Subcutaneous abdominal adipose tissue (tissue), 5 donors: ENCODE results near the gene MYO1A.

ENCODE experiments used
- H3K27ac ChIP-seq: one replicate; pipeline ENCODE4 v1.7.0; 2013; ENCODE audit warnings: low read depth, mild to moderate bottlenecking, inconsistent platforms, low read length, moderate library complexity
- H3K27me3 ChIP-seq, 5 donors: one replicate each; pipeline ENCODE4 v1.7.0; 2013; ENCODE audit warnings: low read length in 5 of 5, inconsistent platforms in 1 of 5; ENCODE audit not compliant: control insufficient read depth in 5 of 5, insufficient read depth in 4 of 5
- H3K36me3 ChIP-seq, 5 donors: one replicate each; pipeline ENCODE4 v1.7.0; 2013; ENCODE audit warnings: low read length in 5 of 5; ENCODE audit not compliant: control insufficient read depth in 5 of 5, insufficient read depth in 5 of 5
- H3K4me1 ChIP-seq, 5 donors: one replicate each; pipeline ENCODE4 v1.7.0; 2013; ENCODE audit warnings: low read length in 5 of 5, mild to moderate bottlenecking in 3 of 5, moderate library complexity in 1 of 5; ENCODE audit not compliant: control insufficient read depth in 5 of 5, insufficient read depth in 5 of 5
- H3K4me3 ChIP-seq, 5 donors: one replicate each; pipeline ENCODE4 v1.7.0; 2013; ENCODE audit warnings: low read length in 5 of 5, low read depth in 1 of 5
- H3K9ac ChIP-seq, 5 donors: one replicate each; pipeline ENCODE4 v1.7.0; 2013; ENCODE audit warnings: low read length in 5 of 5, mild to moderate bottlenecking in 4 of 5, moderate library complexity in 3 of 5
- H3K9me3 ChIP-seq, 5 donors: one replicate each; pipeline ENCODE4 v1.7.0; 2013; ENCODE audit warnings: low read length in 5 of 5; ENCODE audit not compliant: control insufficient read depth in 5 of 5
- donor health status: healthy.
- donor health status: healthy.
- donor health status: healthy.
- donor health status: healthy.
- donor health status: healthy.

Gene MYO1A

DNA sequence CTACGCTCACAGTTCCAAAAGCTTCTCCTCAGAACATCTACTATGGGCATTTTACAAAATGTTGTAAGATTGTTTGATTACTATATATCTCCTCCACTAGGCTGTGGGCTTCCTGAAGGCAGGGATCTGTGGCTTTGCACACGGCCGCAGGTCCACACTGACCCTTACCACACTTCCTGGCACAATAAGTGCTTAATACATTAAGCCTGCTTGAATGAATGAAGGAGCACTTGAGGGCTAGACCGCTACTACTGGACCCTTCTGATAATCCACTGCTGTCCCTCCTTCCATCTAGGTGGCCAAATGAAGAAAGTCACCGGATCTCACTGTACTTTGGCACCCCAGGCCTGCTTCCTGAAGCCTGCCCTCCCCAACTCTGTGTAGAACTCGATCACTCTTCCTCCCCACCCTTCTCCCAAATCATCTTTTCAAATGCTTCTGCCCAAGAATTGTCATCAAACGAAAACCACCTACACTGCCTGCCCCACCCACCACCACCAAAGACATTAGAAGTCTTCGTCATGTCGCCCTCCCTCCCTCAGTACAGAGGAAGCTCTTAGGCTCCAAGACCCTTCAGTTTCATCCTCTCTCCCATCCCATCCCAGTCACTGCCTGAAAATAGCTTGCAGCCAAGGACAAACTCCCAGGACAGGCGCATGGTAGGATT, 43.0 kb downstream of the MYO1A start:
- Histone ChIP-seq H3K27ac (no peak overlapping the region), H3K9me3 (no peaks in the 10 kb centered on the region), H3K4me3 (peak overlapping the region; percentile 42 to 58 (median 48)), H3K36me3 (peaks cover 2 to 29% (median 28%) of the 10 kb centered on the region in 5 donors), H3K9ac (peak overlapping the region in 3 of 5 donors; percentile 40 to 66 (median 59)), H3K4me1 (peaks cover 4 to 24% (median 22%) of the 10 kb centered on the region in 5 donors), H3K27me3 (no peaks in the 10 kb centered on the region)

DNA sequence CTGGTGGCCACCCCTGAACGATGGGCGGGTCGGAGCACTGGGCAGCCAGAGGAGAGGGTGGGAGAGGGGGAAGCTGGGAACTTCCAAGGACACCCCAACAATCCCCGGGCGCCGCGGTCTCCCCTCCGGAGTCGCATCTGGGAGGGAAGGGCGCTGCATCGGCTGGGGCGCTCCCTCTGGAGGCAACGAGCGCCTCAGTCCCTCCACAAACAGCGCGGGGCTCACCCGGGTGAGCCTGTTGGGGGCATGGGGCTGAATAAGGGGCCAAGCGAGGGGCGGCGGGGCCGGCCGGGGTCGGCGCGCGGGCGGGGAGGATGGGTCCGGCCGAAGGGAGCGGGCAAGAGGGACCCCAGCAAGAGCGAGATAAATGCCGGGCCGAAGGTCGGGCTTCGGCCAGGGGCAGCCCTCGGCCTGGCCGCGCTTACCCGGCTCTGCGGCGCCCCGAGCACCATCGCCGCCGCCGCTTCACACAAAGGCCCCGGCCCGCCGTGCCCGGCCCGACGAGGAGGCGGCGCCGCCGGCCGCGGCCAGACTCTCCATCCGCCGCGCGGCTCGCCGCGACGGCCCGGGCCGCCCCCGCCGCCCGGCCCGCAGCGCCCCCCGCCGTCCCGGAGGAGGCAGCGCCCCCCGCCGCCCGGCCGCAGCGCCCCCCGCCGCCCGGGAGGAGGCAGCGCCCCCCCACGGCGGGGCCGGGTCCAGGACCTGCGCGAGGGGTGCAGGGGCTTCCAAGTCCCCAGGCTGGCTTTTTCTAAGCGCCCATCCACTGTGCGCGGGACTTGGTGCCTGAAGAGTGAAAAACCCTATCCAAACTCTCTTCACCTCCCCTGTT, 43.7 kb downstream of the MYO1A start, which contains the start of gene ZBTB39:
TSS of gene ZBTB39 (minus strand) at position 567 of the 829 bp plus-strand sequence. CDS start 1,629 bp downstream, outside the sequence.
- Histone ChIP-seq H3K4me1 (peaks cover 4 to 31% (median 30%) of the 10 kb centered on the region in 5 donors), H3K9ac (peak within 1 kb of the TSS; percentile 91 to 96 (median 94)), H3K27me3 (no peaks in the 10 kb centered on the region), H3K36me3 (peaks cover 2 to 34% (median 29%) of the 10 kb centered on the region in 5 donors), H3K27ac (peak within 1 kb of the TSS; percentile 54), H3K9me3 (no peaks in the 10 kb centered on the region), H3K4me3 (peak within 1 kb of the TSS; percentile 70 to 82 (median 74))

DNA sequence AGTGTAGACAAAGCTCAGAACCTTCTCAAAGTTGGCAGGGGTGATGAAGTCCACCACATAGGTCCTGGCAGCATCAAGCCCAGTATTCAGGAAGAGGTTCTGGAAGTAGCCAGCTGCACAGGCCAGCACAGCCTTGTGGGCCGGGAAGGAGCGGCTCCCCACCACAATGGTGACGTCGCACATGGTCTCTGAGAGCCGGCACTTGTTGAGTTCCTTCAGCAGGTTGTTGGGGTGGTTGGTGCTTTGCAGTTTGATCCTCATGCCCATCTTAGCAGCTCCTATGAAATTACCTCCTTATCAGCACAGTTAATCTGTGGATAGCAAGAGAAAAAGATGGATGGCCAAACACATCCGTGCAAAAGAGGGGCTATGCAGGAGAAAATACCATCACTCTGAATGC, 45.3 kb downstream of the MYO1A start:
- Histone ChIP-seq H3K27me3 (no peaks in the 10 kb centered on the region), H3K27ac (no peak overlapping the region), H3K9me3 (no peaks in the 10 kb centered on the region), H3K4me3 (no peak overlapping the region), H3K36me3 (peaks cover 2 to 48% (median 42%) of the 10 kb centered on the region in 5 donors), H3K9ac (peak overlapping the region in 2 of 5 donors; percentile 93 to 95), H3K4me1 (peaks cover 4 to 32% (median 31%) of the 10 kb centered on the region in 5 donors)

DNA sequence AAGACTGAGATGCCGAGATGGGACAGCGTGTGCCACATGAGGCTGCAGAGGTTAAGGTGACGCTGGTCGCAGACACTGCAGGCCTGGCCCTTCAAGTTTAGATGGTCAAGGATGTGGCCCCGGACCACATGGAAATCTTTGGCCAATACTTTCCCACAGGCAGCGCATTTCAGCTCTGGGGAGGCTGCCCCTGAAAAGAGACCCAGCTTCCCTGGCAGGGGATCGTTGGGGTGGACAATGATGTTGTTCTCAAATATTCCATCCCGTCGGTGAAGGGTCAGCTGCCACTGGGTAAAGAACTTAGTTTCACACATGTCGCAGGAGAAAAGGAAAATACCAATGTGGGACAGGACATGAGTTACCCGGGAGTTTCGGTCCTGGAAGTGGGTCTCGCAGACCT, 46.5 kb downstream of the MYO1A start:
- Histone ChIP-seq H3K4me3 (no peak overlapping the region), H3K9ac (no peak overlapping the region), H3K36me3 (peaks cover 2 to 54% (median 45%) of the 10 kb centered on the region in 5 donors), H3K4me1 (peaks cover 4 to 32% (median 31%) of the 10 kb centered on the region in 5 donors), H3K9me3 (no peaks in the 10 kb centered on the region), H3K27ac (no peak overlapping the region), H3K27me3 (no peaks in the 10 kb centered on the region)

DNA sequence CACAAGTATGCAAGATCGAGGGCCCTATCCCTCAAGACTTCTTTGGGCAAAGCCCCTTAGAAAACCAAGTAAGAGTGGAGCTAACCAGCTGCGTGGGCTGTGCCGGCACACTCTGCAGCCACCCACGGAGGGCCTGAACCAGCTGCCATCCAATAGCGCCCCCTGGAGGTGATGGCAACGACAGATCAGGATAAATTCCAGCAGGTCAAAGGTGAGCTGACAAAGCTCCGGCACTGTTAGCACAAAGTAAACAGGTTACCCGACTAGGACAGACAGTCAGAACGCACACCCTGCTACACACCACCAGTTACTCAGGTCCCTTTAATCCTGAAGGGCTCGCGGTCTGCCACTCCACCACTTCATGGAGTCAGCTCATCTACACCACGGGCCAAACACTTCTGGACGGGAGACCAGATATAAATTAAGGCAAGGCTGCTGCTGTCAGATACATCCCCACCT, 48.5 kb downstream of the MYO1A start:
- peaks cover 2 to 59% (median 48%) of the 10 kb centered on the region in 5 donors for H3K36me3 ChIP-seq
- no peak overlapping the region for H3K4me3 ChIP-seq

DNA sequence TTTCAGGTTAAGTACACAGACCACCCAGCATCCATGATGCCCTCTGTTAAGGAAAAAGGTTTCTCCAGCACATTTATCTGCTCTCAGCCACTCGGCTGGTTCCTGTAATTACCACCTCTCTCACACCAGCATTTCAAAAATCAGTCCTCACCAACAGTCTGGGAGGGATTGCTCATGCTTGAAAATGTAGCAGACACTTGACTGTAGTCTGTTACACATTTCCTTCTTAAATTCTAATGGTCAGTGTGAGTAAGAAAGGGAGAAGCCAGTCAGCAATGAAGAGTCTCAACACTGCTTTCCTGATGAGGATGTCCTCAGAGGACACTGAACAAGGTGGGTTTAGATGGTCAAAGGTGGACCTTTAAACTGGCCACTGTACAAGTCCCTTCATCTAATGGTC, 49.5 kb downstream of the MYO1A start:
- Histone ChIP-seq H3K27ac (no peak overlapping the region), H3K36me3 (peaks cover 2 to 66% (median 52%) of the 10 kb centered on the region in 5 donors), H3K9ac (peak overlapping the region in 1 of 5 donors; percentile 17), H3K4me3 (no peak overlapping the region), H3K27me3 (no peaks in the 10 kb centered on the region), H3K4me1 (peaks cover 0 to 29% (median 18%) of the 10 kb centered on the region in 5 donors), H3K9me3 (no peaks in the 10 kb centered on the region)

More for the DNA sequence above, 48.5 kb downstream of the MYO1A start:
- Histone ChIP-seq H3K27ac (no peak overlapping the region), H3K9ac (peak overlapping the region in 2 of 5 donors; percentile 16 to 31), H3K4me1 (peaks cover 2 to 34% (median 24%) of the 10 kb centered on the region in 5 donors), H3K9me3 (no peaks in the 10 kb centered on the region), H3K27me3 (no peaks in the 10 kb centered on the region)

DNA sequence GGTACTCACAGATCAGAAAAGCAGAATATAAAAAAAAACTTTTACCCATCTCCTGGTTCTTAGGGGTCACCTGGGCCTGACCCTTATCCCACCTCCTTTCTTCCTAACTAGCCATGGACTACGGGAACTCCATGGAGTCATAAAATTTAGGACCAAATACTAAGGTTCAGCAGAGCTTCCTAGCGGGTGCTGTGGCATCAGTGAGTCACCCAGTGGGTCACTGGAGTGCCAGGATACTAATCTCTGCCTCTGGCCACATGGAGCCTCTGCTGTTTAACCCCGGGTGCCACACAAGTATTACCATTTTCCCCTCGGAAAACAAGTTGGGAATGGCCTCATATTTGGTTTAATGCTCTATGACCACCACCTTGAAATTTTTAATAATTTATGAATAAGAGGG, 50.5 kb downstream of the MYO1A start:
- H3K36me3 ChIP-seq: peaks cover 2 to 65% (median 52%) of the 10 kb centered on the region in 5 donors

DNA sequence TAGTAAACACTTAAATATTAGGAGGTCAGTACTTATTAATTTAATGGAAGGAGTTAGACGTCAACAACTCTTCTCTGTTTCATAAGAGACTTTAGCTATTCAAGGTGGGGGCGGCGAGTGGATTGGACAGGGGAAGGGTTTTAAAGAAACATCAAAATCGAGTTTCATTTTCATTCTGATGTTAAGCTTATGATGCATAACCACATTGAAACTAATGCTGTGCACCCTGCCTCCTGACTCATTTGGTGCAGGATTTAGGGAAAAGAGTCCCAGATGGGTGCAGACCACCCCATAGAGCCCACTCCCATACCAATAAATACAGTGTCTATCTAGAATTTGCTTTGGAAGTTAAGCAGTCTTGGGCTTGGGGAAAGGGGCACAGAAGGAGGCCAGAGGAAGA, 50.9 kb downstream of the MYO1A start:
- Histone ChIP-seq H3K9ac (peak overlapping the region in 1 of 5 donors; percentile 11), H3K4me3 (no peak overlapping the region), H3K36me3 (peaks cover 2 to 61% (median 47%) of the 10 kb centered on the region in 5 donors), H3K27me3 (no peaks in the 10 kb centered on the region), H3K27ac (no peak overlapping the region), H3K4me1 (peaks cover 0 to 20% (median 9%) of the 10 kb centered on the region in 5 donors), H3K9me3 (no peaks in the 10 kb centered on the region)

More for the DNA sequence above, 50.5 kb downstream of the MYO1A start:
- no peak overlapping the region for H3K27ac ChIP-seq
- no peak overlapping the region for H3K9ac ChIP-seq
- H3K9me3 ChIP-seq: no peaks in the 10 kb centered on the region
- H3K4me3 ChIP-seq: no peak overlapping the region
- no peaks in the 10 kb centered on the region for H3K27me3 ChIP-seq
- peaks cover 0 to 20% (median 9%) of the 10 kb centered on the region in 5 donors for H3K4me1 ChIP-seq

DNA sequence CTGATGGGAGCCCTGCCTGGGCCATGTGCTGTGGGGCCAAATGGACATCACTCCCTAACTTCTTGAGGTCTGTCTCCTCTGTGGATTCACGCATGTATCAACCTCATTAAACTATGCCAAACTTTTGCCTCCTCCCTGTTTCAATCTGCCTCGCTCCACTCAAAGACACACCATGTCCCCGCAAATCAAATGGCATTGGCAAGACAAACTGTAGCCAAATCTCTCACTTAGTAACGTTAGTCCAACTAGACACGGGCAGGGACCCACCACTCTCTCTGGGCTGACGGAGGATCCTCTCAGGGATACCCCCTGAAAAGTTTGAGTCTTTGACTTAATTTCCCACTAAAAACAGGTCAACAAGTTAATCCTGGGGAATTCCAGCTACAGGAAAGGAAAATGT, 51.6 kb downstream of the MYO1A start:
- no peak overlapping the region for H3K4me3 ChIP-seq
- H3K27ac ChIP-seq: no peak overlapping the region
- no peaks in the 10 kb centered on the region for H3K27me3 ChIP-seq
- peaks cover 0 to 20% (median 12%) of the 10 kb centered on the region in 5 donors for H3K4me1 ChIP-seq
- no peaks in the 10 kb centered on the region for H3K9me3 ChIP-seq
- no peak overlapping the region for H3K9ac ChIP-seq
- H3K36me3 ChIP-seq: peaks cover 2 to 54% (median 41%) of the 10 kb centered on the region in 5 donors
